GM23338 (cell line): Measurements from ENCODE around the gene NAPB. TPM values are rescaled to one million over a fixed set of nuclear protein-coding genes. Genes with fewer than 3 reads are reported as not detected.

ENCODE experiments used
- ATAC-seq: fragments of 200-7000 bp; cut with Tn5 transposase; 3 replicates; pipeline ENCODE4 v1.9.1; 2020
- DNase-seq: peaks from one replicate; pipeline ENCODE4 v3.0.0-alpha.2; 2015; ENCODE audit warnings: low spot score
- H2AFZ ChIP-seq: fragments of 200-600 bp; sonication (generic); 2 replicates; pipeline ENCODE4 v1.8.0; 2016; ENCODE audit warnings: antibody characterized with exemption, mild to moderate bottlenecking, moderate library complexity
- H3F3A ChIP-seq: fragments of 200-600 bp; sonication (generic); replicated peaks from 2 replicates; pipeline ENCODE4 v1.8.0; 2017; ENCODE audit warnings: antibody characterized with exemption, mixed run types, low read depth
- H3K27ac ChIP-seq: fragments of 200-600 bp; sonication (generic); 2 replicates; pipeline ENCODE4 v1.6.1; 2016; ENCODE audit warnings: low read depth
- H3K27me3 ChIP-seq: fragments of 200-600 bp; sonication (generic); 2 replicates; pipeline ENCODE4 v1.8.0; 2016; ENCODE audit warnings: mild to moderate bottlenecking, mixed run types, moderate library complexity; ENCODE audit not compliant: insufficient read depth
- H3K36me3 ChIP-seq: fragments of 200-600 bp; sonication (generic); 2 replicates; pipeline ENCODE4 v1.8.0; 2016; ENCODE audit warnings: mild to moderate bottlenecking; ENCODE audit not compliant: insufficient read depth
- H3K4me1 ChIP-seq: fragments of 200-600 bp; sonication (generic); 2 replicates; pipeline ENCODE4 v1.8.0; 2016; ENCODE audit warnings: mild to moderate bottlenecking, moderate library complexity; ENCODE audit not compliant: insufficient read depth
- H3K4me2 ChIP-seq: fragments of 200-600 bp; sonication (generic); 2 replicates; pipeline ENCODE4 v1.7.1; 2017; ENCODE audit warnings: mixed run types
- H3K4me3 ChIP-seq: fragments of 200-600 bp; sonication (generic); 2 replicates; pipeline ENCODE4 v1.6.1; 2016; ENCODE audit warnings: mixed run types
- H3K79me2 ChIP-seq: fragments of 200-600 bp; sonication (generic); replicated peaks from 2 replicates; pipeline ENCODE4 v1.8.0; 2017; ENCODE audit warnings: mild to moderate bottlenecking; ENCODE audit not compliant: insufficient read depth
- H3K9me2 ChIP-seq: fragments of 200-600 bp; sonication (generic); 2 replicates; pipeline ENCODE4 v1.8.0; 2017; ENCODE audit not compliant: insufficient read depth
- H4K20me1 ChIP-seq: fragments of 200-600 bp; sonication (generic); replicated peaks from 2 replicates; pipeline ENCODE4 v1.8.0; 2017; ENCODE audit warnings: mild to moderate bottlenecking; ENCODE audit not compliant: insufficient read depth
- H3K27ac Mint-ChIP-seq: 2 replicates; pipeline ENCODE4 v1.8.0; 2020; ENCODE audit warnings: inconsistent platforms, mild to moderate bottlenecking, moderate library complexity, mixed read lengths
- H3K27me3 Mint-ChIP-seq: 3 replicates; pipeline ENCODE4 v1.8.0; 2022; ENCODE audit warnings: low read depth, mild to moderate bottlenecking, moderate library complexity, mixed read lengths, inconsistent platforms; ENCODE audit not compliant: insufficient read depth, poor library complexity
- H3K36me3 Mint-ChIP-seq: 3 replicates; pipeline ENCODE4 v1.8.0; 2021; ENCODE audit warnings: low read depth, mild to moderate bottlenecking, inconsistent platforms, moderate library complexity, mixed read lengths
- H3K4me1 Mint-ChIP-seq: 3 replicates; pipeline ENCODE4 v1.8.0; 2020; ENCODE audit warnings: mild to moderate bottlenecking, inconsistent platforms, mixed read lengths
- H3K4me3 Mint-ChIP-seq: 3 replicates; pipeline ENCODE4 v1.8.0; 2021; ENCODE audit warnings: moderate library complexity, mild to moderate bottlenecking, inconsistent platforms, mixed read lengths
- H3K9me3 Mint-ChIP-seq: 3 replicates; pipeline ENCODE4 v1.8.0; 2020; ENCODE audit warnings: moderate library complexity, mild to moderate bottlenecking, inconsistent platforms, mixed read lengths
- CREB1 ChIP-seq: fragments of 250-450 bp; sonication (Bioruptor Pico); IDR thresholded peaks from 2 replicates; pipeline ENCODE4 v1.5.0; 2020; ENCODE audit warnings: low read depth, mild to moderate bottlenecking, moderate library complexity
- EZH2 ChIP-seq: fragments of 200-600 bp; sonication (generic); IDR thresholded peaks from one replicate; pipeline ENCODE4 v1.8.0; 2017; ENCODE audit warnings: antibody characterized with exemption, mild to moderate bottlenecking, low read depth; ENCODE audit not compliant: unreplicated experiment
- EZH2phosphoT487 ChIP-seq: fragments of 200-600 bp; sonication (generic); IDR thresholded peaks from one replicate; pipeline ENCODE4 v1.8.1; 2018; ENCODE audit warnings: antibody characterized with exemption; ENCODE audit not compliant: unreplicated experiment
- NANOG ChIP-seq: IDR thresholded peaks from 2 replicates; pipeline ENCODE4 v1.6.1; 2016; ENCODE audit warnings: antibody characterized with exemption, borderline replicate concordance
- STAT1 ChIP-seq: IDR thresholded peaks from one replicate; pipeline ENCODE4 v1.6.1; 2016; ENCODE audit warnings: antibody characterized with exemption; ENCODE audit not compliant: unreplicated experiment
- ZNF114 ChIP-seq: fragments of 250-450 bp; sonication (Bioruptor Pico); IDR thresholded peaks from 2 replicates; pipeline ENCODE4 v1.5.0; 2020; ENCODE audit warnings: mild to moderate bottlenecking, moderate library complexity
- ZNF331 ChIP-seq: fragments of 250-450 bp; sonication (Bioruptor Pico); IDR thresholded peaks from 2 replicates; pipeline ENCODE4 v1.5.0; 2020; ENCODE audit warnings: low read depth, mild to moderate bottlenecking, moderate library complexity
- polyA plus RNA-seq: library from polyadenylated mRNA; unstranded; fragments of >200 nt; fragmentation: Nextera tagmentation; extraction: Ambion mirVana; gene quantifications from 2 replicates; pipeline ENCODE4 v1.2.1, GENCODE V29; 2016
- total RNA-seq: library from RNA; depleted of rRNA; stranded (reverse); fragments of >200 nt; shearing (Covaris generic); gene quantifications from 2 replicates; pipeline ENCODE4 v1.2.3, GENCODE V29; 2014
- TF ChIP-seq, protein P1 (sequence below): fragments of 250-450 bp; sonication (Bioruptor Pico); IDR thresholded peaks from 2 replicates; pipeline ENCODE4 v1.5.0; 2020; ENCODE audit warnings: mild to moderate bottlenecking, moderate library complexity

The NAPB gene
- total and polyA plus RNA-seq, 2 experiments from 2014 or later, result 7.3 to 18.1 TPM

DNA sequence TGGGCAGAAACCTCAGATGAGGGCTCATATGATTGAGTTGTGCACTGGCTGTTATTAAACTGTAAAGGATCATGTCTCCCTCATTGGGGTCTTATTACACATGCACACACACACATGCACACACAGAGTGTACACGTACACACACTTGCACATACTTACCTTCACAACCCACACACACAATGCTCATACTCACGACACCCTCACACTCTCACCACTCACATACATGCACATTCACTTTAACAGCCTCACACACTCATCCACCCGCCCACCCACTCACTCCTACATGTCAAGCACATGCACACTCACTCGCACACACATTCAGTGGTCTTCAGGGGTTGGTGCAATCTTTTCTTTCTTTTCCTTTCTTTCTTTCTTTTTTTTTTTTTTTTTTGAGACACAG, 23.6 kb upstream of the NAPB start (continued):
- TF ChIP-seq, protein P1, sequence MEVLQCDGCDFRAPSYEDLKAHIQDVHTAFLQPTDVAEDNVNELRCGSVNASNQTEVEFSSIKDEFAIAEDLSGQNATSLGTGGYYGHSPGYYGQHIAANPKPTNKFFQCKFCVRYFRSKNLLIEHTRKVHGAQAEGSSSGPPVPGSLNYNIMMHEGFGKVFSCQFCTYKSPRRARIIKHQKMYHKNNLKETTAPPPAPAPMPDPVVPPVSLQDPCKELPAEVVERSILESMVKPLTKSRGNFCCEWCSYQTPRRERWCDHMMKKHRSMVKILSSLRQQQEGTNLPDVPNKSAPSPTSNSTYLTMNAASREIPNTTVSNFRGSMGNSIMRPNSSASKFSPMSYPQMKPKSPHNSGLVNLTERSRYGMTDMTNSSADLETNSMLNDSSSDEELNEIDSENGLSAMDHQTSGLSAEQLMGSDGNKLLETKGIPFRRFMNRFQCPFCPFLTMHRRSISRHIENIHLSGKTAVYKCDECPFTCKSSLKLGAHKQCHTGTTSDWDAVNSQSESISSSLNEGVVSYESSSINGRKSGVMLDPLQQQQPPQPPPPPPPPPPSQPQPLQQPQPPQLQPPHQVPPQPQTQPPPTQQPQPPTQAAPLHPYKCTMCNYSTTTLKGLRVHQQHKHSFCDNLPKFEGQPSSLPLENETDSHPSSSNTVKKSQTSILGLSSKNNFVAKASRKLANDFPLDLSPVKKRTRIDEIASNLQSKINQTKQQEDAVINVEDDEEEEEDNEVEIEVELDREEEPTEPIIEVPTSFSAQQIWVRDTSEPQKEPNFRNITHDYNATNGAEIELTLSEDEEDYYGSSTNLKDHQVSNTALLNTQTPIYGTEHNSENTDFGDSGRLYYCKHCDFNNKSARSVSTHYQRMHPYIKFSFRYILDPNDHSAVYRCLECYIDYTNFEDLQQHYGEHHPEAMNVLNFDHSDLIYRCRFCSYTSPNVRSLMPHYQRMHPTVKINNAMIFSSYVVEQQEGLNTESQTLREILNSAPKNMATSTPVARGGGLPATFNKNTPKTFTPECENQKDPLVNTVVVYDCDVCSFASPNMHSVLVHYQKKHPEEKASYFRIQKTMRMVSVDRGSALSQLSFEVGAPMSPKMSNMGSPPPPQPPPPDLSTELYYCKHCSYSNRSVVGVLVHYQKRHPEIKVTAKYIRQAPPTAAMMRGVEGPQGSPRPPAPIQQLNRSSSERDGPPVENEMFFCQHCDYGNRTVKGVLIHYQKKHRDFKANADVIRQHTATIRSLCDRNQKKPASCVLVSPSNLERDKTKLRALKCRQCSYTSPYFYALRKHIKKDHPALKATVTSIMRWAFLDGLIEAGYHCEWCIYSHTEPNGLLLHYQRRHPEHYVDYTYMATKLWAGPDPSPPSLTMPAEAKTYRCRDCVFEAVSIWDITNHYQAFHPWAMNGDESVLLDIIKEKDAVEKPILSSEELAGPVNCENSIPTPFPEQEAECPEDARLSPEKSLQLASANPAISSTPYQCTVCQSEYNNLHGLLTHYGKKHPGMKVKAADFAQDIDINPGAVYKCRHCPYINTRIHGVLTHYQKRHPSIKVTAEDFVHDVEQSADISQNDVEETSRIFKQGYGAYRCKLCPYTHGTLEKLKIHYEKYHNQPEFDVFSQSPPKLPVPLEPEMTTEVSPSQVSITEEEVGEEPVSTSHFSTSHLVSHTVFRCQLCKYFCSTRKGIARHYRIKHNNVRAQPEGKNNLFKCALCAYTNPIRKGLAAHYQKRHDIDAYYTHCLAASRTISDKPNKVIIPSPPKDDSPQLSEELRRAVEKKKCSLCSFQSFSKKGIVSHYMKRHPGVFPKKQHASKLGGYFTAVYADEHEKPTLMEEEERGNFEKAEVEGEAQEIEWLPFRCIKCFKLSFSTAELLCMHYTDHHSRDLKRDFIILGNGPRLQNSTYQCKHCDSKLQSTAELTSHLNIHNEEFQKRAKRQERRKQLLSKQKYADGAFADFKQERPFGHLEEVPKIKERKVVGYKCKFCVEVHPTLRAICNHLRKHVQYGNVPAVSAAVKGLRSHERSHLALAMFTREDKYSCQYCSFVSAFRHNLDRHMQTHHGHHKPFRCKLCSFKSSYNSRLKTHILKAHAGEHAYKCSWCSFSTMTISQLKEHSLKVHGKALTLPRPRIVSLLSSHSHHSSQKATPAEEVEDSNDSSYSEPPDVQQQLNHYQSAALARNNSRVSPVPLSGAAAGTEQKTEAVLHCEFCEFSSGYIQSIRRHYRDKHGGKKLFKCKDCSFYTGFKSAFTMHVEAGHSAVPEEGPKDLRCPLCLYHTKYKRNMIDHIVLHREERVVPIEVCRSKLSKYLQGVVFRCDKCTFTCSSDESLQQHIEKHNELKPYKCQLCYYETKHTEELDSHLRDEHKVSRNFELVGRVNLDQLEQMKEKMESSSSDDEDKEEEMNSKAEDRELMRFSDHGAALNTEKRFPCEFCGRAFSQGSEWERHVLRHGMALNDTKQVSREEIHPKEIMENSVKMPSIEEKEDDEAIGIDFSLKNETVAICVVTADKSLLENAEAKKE, result no peak
- TF ChIP-seq NANOG (no peak), EZH2 (no peak)

DNA sequence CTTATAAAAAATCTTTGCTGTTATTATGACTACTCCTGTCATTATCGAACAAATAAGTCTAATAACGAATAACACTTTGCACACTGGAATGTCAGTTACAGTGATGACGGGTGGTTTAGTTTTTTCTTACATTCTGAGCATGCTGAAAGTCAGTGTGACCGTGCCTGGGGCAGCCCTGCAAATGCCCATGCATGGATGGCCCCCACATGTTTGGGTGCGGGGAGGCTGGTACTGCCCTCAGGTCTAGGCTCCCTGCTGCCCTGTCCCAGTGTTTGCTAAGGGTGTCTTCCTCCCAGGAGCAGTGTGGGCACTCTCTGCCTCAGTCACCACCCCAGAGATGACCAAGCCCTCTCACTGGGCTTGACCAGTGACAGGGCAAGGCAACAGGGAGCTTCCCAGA, 21.1 kb upstream of the NAPB start:
- Mint-ChIP-seq H3K4me3 (no peak overlapping the region), H3K9me3 (no peaks in the 10 kb centered on the region), H3K36me3 (no peaks in the 10 kb centered on the region), H3K4me1 (peaks cover 4% of the 10 kb centered on the region; the same call in 1 of the 3 replicates), H3K27ac (no peak overlapping the region), H3K27me3 (peaks cover 5% of the 10 kb centered on the region)
- no peak for ATAC-seq
- no peak overlapping the region for H2AFZ ChIP-seq
- H3K36me3 ChIP-seq, result no peaks in the 10 kb centered on the region
- H3K4me1 ChIP-seq, result no peaks in the 10 kb centered on the region
- DNase-seq, result no peak
- no peaks in the 10 kb centered on the region for H3K27me3 ChIP-seq
- no peak overlapping the region for H3K27ac ChIP-seq
- H3K4me3 ChIP-seq, result no peak overlapping the region
- no peaks in the 10 kb centered on the region for H4K20me1 ChIP-seq
- H3F3A ChIP-seq, result no peaks in the 10 kb centered on the region
- H3K4me2 ChIP-seq, result no peak overlapping the region
- H3K9me2 ChIP-seq, result no peaks in the 10 kb centered on the region
- no peaks in the 10 kb centered on the region for H3K79me2 ChIP-seq
- no peak for TF ChIP-seq NANOG
- TF ChIP-seq EZH2phosphoT487, result no peak
- no peak for TF ChIP-seq CREB1 (CRISPR knock-in tag)
- TF ChIP-seq, protein P1, result no peak
- TF ChIP-seq STAT1, result no peak
- TF ChIP-seq EZH2, result no peak
- no peak for TF ChIP-seq ZNF114 (CRISPR knock-in tag)
- TF ChIP-seq ZNF331 (CRISPR knock-in tag), result no peak
